Measurements from ENCODE around the gene RBM5.

Gene RBM5

DNA sequence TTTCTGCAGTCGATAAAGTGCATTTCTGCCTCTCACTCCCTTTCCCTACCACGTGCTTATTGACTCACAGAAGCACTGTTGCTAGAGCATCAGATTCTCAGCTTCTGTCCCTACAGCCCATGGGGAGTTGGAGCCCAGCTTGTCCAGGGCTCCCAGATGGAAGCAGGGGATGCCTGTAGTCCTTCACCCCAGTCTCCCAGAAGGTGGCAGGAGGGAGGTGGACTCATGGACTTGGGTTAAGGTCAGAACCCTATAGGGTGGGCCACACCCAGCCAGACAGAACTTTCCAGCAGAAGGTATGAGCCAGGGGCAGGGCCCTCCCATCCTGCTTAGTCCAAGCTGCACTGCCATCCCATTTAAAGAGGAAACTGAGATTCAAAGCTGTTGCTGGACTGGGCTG lies 33.4 kb downstream of the RBM5 start:
- no peak for DNase-seq

- no peak for DNase-seq
Measured at GRCh38 chr3:50122661-50123391, 34.1 kb downstream of the RBM5 start.

GRCh38 chr3:50123394-50124051 lies 34.8 kb downstream of the RBM5 start:
- DNase-seq: no peak

GRCh38 chr3:50124052-50124799 lies 35.5 kb downstream of the RBM5 start:
- no peak for DNase-seq

DNA sequence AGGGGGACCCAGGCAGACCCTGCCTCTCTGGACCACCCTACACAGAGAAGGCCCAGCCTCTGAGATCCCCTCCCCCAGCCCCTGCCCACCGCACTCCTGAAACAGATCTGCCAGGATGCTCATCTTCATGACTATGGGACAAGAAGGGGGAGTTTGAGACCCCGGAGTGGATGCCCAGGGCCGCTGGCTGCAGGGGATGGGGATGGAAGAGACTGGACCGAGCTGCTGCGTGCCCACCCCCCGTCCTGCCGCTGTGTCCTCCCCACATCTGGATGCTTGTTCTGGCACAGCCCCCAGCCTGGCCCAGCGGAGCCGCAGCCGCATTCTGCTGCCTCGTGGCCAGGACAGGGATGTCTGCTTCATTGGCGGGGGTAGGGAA lies 36.1 kb downstream of the RBM5 start:
- DNase-seq: no peak

DNA sequence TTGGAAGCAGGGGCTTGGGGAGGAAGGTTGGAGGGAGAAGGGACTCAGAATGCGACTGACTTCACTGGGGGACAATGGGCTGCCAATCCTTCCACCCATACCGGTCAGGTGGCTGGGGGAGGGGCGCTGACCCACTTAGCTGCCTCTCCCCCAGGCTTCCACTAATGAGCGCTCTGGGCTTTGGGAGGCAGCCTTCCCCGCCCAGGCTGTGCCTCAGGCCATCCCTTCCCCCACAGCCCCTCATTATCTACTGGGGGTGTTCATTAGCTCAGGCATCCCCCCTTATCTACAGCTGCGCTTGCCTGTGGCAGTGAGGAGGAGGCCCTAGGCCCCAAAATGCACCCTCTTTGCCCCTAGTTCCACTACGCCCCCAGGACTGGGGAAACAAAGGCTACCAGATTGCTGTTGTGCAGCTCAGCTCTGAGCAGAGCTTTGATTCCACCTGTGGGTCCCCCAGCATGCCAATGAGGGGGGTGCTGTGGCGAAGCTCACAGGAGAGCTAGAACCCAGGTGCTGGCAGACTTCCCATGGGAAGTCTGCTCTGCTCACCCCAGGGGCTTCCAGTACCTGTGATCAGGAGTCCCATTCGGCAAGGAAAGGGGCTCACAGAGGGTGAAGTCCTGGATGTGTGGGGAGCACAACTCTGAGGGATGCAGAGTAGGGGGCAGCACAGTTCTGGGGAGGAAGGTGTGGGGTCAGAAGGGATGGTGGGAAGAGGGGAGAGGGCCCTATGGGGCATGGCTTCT lies 37.0 kb downstream of the RBM5 start:
- no peak for DNase-seq

GRCh38 chr3:50126287-50127211 lies 37.8 kb downstream of the RBM5 start:
- no peak for DNase-seq

DNA sequence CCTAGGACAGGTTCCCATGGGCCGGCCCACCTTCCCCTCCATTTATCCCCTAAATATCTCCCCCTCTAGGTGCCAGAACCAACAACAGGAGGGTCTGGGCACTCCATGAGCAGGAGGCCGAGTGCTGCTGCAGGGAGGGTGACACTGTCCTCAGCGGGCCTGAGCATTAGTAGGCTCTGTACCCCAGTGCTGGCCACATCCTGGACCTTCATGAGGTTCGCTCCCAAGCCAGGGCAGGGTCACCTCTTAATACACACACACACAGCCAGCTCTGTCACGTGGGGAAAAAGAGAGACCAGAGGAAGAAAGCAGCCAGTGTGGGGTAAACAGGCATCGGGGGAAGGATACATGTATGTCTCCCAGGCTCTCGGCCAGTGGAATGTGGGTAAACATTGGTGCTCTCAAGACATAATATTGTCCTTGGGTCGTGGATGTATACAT lies 38.6 kb downstream of the RBM5 start:
- DNase-seq: no peak

DNA sequence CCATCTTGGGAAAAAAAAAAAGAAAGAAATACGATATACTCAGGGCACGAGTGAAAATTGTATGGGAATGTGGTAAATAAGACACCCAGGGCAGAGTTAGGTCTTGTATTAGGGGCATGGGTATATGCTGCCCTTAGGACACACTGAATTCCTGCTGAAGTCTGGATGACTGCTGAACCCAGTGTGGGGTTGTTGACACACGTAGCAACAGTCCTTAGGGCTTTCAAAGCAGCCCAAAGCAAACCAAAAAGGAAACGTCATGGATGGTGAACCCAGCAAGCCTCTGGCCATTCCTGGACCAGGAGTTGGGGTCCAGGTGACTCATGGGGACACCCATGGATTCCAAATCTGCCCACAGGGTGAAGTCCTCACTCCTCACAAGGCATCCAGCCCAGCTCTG lies 39.3 kb downstream of the RBM5 start:
- no peak for DNase-seq

- DNase-seq: no peak
Measured at GRCh38 chr3:50130436-50130835, 41.7 kb downstream of the RBM5 start.

DNA sequence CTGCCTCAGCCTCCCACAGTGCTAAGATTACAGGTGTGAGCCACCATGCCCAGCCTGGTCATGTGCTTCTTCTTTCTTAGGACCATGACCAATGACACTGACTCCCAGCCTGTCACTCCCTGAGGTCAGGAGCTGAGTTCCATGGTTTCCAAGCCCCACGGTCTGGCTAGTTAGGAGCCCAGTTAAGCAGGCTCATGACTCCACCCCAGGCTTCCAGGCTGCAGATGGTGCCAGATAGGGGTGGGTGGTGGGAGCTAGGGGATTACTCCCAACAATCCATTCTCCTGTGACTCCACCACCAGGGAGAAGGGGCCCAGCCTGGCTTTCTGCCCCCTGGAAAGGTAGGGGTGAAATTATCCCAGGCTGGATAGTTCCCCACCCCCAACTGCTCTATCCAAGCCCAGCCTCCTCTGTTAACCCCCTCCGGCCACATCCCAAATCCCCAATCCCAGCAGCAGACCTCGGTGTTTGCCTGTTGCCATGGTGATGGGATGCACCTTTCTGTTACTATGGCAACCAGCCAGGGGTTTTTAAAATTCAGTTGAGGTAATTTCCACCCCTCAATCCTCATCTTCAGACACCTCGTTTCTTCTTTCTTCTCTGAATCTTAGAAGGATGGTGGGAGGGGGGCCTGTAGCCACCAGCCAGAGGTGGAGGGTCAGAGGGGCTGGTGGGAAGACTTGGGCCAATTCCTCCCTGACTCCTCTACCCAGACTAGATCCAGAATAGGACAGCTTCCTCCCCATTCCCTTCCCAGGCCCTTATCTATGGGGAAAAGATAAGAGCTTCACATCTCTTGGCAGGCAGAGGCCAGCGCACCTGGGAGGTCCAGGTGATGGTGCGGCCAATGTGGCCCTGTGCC lies 43.9 kb downstream of the RBM5 start:
- DNase-seq: no peak

GRCh38 chr3:50133283-50133615 lies 44.5 kb downstream of the RBM5 start:
- DNase-seq: no peak

- no peak for DNase-seq
Measured at GRCh38 chr3:50134367-50134766, 45.6 kb downstream of the RBM5 start.

GRCh38 chr3:50135964-50136363 lies 47.2 kb downstream of the RBM5 start:
- DNase-seq: no peak

- DNase-seq: no peak
Measured at GRCh38 chr3:50136714-50137405, 48.1 kb downstream of the RBM5 start.

DNA sequence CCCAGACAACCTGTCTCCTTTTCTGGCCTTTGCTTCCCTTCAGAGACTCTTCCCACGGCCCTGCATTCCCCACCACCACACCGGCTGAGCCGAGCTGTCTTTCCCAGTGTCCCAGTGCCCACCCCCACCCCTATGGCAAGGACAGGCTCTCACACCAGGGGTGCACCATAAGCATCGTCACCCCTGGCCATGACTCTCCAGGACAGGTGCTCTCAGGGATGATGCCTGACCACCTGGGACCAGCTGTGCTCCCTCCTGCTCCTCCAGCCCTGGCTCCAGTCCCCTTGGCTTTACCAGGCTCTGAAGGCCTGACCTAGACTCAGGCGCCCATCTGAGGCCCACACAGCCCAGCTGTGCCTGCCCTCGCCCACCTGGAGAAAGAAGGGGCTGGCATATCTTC lies 48.8 kb downstream of the RBM5 start:
- DNase-seq: no peak

- DNase-seq: no peak
Measured at GRCh38 chr3:50138266-50139200, 49.8 kb downstream of the RBM5 start.

GRCh38 chr3:50139308-50139707 lies 50.6 kb downstream of the RBM5 start:
- no peak for DNase-seq

DNA sequence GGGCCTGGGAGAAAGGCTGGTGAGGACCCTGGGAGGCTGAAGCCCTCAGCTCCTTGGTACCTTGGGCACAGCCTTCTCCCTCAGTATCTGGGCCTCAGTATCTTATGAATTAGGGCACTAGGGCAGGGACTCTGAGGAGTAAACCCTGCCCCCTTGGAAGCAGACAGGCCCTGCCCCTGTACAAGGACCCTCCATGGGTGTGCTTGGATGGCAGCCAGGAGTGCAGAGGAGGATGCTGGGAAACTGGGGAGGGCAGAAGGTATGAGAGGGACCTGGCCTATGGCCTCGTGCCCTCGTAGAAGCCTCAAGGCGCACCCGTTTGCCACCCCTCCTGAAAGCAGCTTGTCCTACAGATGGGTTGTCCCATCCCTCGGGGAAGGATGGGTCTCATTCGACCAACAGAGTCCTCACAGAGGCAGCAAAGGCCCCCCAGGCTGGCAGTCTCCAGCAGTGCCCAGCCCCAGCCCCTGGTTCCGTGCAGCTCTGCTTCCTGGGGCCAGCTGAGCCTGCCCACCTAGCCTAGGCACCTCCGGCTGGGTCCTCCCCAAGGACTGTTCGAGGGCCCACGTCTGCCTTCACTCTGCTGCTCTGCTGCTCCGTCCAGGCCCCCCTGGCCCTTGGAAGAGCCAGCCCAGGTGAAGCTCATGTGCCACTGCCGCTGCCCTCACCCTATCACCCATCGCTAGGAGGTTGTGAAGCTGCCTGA lies 51.2 kb downstream of the RBM5 start:
- DNase-seq: no peak
